Naive B cell (primary cell): ENCODE data around the gene FSTL1. TPM values are rescaled to one million over a fixed set of nuclear protein-coding genes. Genes with fewer than 3 reads are reported as not detected.

ENCODE experiments used
- ATAC-seq, 2 donors: fragments of 150-1000 bp; cut with Tn5 transposase; 2 replicates each; pipeline ENCODE4 v1.10.0; 2021; ENCODE audit warnings: low read depth in 2 of 2, mild to moderate bottlenecking in 2 of 2, moderate library complexity in 2 of 2
- DNase-seq: peaks from one replicate; pipeline ENCODE4 v3.0.0; 2022
- H3K27ac Mint-ChIP-seq, 6 donors: one replicate each; pipeline ENCODE4 v1.8.0; 2020 to 2022; ENCODE audit warnings: mild to moderate bottlenecking in 6 of 6, mixed read lengths in 6 of 6, moderate library complexity in 5 of 6, inconsistent platforms in 2 of 6
- H3K27me3 Mint-ChIP-seq, 3 donors: one replicate each; pipeline ENCODE4 v1.8.0; 2021 to 2022; ENCODE audit warnings: mixed read lengths in 3 of 3, mild to moderate bottlenecking in 1 of 3
- H3K36me3 Mint-ChIP-seq, 2 donors: one replicate each; pipeline ENCODE4 v1.8.0; 2020 to 2022; ENCODE audit warnings: mixed read lengths in 2 of 2, inconsistent platforms in 1 of 2, mild to moderate bottlenecking in 1 of 2
- H3K4me1 Mint-ChIP-seq, 3 donors: one replicate each; pipeline ENCODE4 v1.8.0; 2020 to 2022; ENCODE audit warnings: mixed read lengths in 3 of 3, inconsistent platforms in 1 of 3, mild to moderate bottlenecking in 1 of 3, moderate library complexity in 1 of 3
- H3K4me3 Mint-ChIP-seq, 8 donors: one replicate each; pipeline ENCODE4 v1.8.0; 2020 to 2022; ENCODE audit warnings: mild to moderate bottlenecking in 8 of 8, mixed read lengths in 8 of 8, moderate library complexity in 8 of 8, inconsistent platforms in 2 of 8
- H3K9me3 Mint-ChIP-seq, 7 donors: one replicate each; pipeline ENCODE4 v1.8.0; 2020 to 2022; ENCODE audit warnings: mixed read lengths in 7 of 7, mild to moderate bottlenecking in 5 of 7, inconsistent platforms in 2 of 7, moderate library complexity in 1 of 7
- polyA plus RNA-seq, 6 donors: library from polyadenylated mRNA; unstranded; fragments of 300-500 nt; fragmentation: Illumina TruSeq; gene quantifications; one replicate each; pipeline ENCODE4 v1.2.3, GENCODE V29; 2021; ENCODE audit warnings: low read depth in 6 of 6

The FSTL1 gene
- polyA plus RNA-seq, 6 donors from 2014 or later: 0.29 to 1.3 (median 0.92) TPM; not detected in 3

GRCh38 chr3:120429921-120430361 lies 20.9 kb downstream of the FSTL1 start:
- Mint-ChIP-seq H3K4me1 (no peaks in the 10 kb centered on the region), H3K4me3 (no peak overlapping the region), H3K36me3 (no peaks in the 10 kb centered on the region)

GRCh38 chr3:120428924-120429323 lies 21.9 kb downstream of the FSTL1 start:
- no peaks in the 10 kb centered on the region for H3K9me3 Mint-ChIP-seq
- H3K36me3 Mint-ChIP-seq: no peaks in the 10 kb centered on the region
- no peak overlapping the region for H3K4me3 Mint-ChIP-seq
- no peaks in the 10 kb centered on the region for H3K4me1 Mint-ChIP-seq
- no peak for DNase-seq
- H3K27me3 Mint-ChIP-seq: peaks cover 11 to 19% (median 18%) of the 10 kb centered on the region in 3 donors
- no peak overlapping the region for H3K27ac Mint-ChIP-seq
- no peak for ATAC-seq

More at GRCh38 chr3:120429921-120430361, 20.9 kb downstream of the FSTL1 start:
- H3K27ac Mint-ChIP-seq: no peak overlapping the region
- ATAC-seq (no peak), DNase-seq (no peak)
- no peaks in the 10 kb centered on the region for H3K9me3 Mint-ChIP-seq
- H3K27me3 Mint-ChIP-seq: peaks cover 12 to 19% (median 12%) of the 10 kb centered on the region in 3 donors

GRCh38 chr3:120427201-120427600 lies 23.6 kb downstream of the FSTL1 start:
- Mint-ChIP-seq H3K27me3 (peaks cover 5 to 18% (median 13%) of the 10 kb centered on the region in 3 donors), H3K27ac (peak overlapping the region in 1 of 6 donors; percentile 2), H3K36me3 (no peaks in the 10 kb centered on the region), H3K4me1 (no peaks in the 10 kb centered on the region), H3K9me3 (no peaks in the 10 kb centered on the region), H3K4me3 (no peak overlapping the region)
- DNase-seq: no peak
- ATAC-seq: no peak

GRCh38 chr3:120425572-120426250 lies 25.1 kb downstream of the FSTL1 start:
- H3K4me3 Mint-ChIP-seq: no peak overlapping the region
- H3K36me3 Mint-ChIP-seq: no peaks in the 10 kb centered on the region
- no peaks in the 10 kb centered on the region for H3K9me3 Mint-ChIP-seq
- H3K27ac Mint-ChIP-seq: peak overlapping the region in 1 of 6 donors; percentile 22
- ATAC-seq (no peak), DNase-seq (no peak)
- H3K4me1 Mint-ChIP-seq: no peaks in the 10 kb centered on the region
- H3K27me3 Mint-ChIP-seq: peaks cover 5 to 18% (median 13%) of the 10 kb centered on the region in 3 donors

- DNase-seq (no peak), ATAC-seq (no peak)
- H3K27me3 Mint-ChIP-seq: peaks cover 5 to 13% (median 13%) of the 10 kb centered on the region in 3 donors
- no peaks in the 10 kb centered on the region for H3K4me1 Mint-ChIP-seq
- no peak overlapping the region for H3K27ac Mint-ChIP-seq
- no peaks in the 10 kb centered on the region for H3K9me3 Mint-ChIP-seq
- H3K4me3 Mint-ChIP-seq: no peak overlapping the region
- H3K36me3 Mint-ChIP-seq: no peaks in the 10 kb centered on the region
Observed at GRCh38 chr3:120424976-120425570, 25.7 kb downstream of the FSTL1 start.

- Mint-ChIP-seq H3K9me3 (no peaks in the 10 kb centered on the region), H3K4me3 (no peak overlapping the region), H3K4me1 (no peaks in the 10 kb centered on the region), H3K27ac (no peak overlapping the region), H3K36me3 (no peaks in the 10 kb centered on the region), H3K27me3 (peaks cover 5 to 15% (median 9%) of the 10 kb centered on the region in 3 donors)
- no peak for DNase-seq
- ATAC-seq: no peak
Observed at GRCh38 chr3:120424506-120424905, 26.3 kb downstream of the FSTL1 start.

GRCh38 chr3:120423432-120423831 lies 27.4 kb downstream of the FSTL1 start:
- no peak overlapping the region for H3K4me3 Mint-ChIP-seq
- no peaks in the 10 kb centered on the region for H3K36me3 Mint-ChIP-seq
- ATAC-seq: no peak
- no peaks in the 10 kb centered on the region for H3K9me3 Mint-ChIP-seq
- peaks cover 9 to 22% (median 12%) of the 10 kb centered on the region in 3 donors for H3K27me3 Mint-ChIP-seq
- DNase-seq: no peak
- peaks cover 4 to 10% (median 7%) of the 10 kb centered on the region in 3 donors for H3K4me1 Mint-ChIP-seq
- no peak overlapping the region for H3K27ac Mint-ChIP-seq

- H3K4me3 Mint-ChIP-seq: no peak overlapping the region
- H3K27me3 Mint-ChIP-seq: peaks cover 3 to 22% (median 12%) of the 10 kb centered on the region in 3 donors
- H3K27ac Mint-ChIP-seq: no peak overlapping the region
- DNase-seq: no peak
- ATAC-seq: no peak
- no peaks in the 10 kb centered on the region for H3K36me3 Mint-ChIP-seq
- no peaks in the 10 kb centered on the region for H3K9me3 Mint-ChIP-seq
- H3K4me1 Mint-ChIP-seq: peaks cover 13 to 23% (median 17%) of the 10 kb centered on the region in 3 donors
Observed at GRCh38 chr3:120421926-120422325, 28.9 kb downstream of the FSTL1 start.

- Mint-ChIP-seq H3K36me3 (no peaks in the 10 kb centered on the region), H3K27ac (no peak overlapping the region)
Observed at GRCh38 chr3:120420928-120421551, 29.8 kb downstream of the FSTL1 start.

GRCh38 chr3:120420360-120420759 lies 30.4 kb downstream of the FSTL1 start:
- Mint-ChIP-seq H3K4me3 (no peak overlapping the region), H3K27ac (no peak overlapping the region)
- ATAC-seq: no peak

More at GRCh38 chr3:120420928-120421551, 29.8 kb downstream of the FSTL1 start:
- no peaks in the 10 kb centered on the region for H3K9me3 Mint-ChIP-seq
- H3K4me1 Mint-ChIP-seq: peaks cover 15 to 24% (median 20%) of the 10 kb centered on the region in 3 donors
- H3K4me3 Mint-ChIP-seq: no peak overlapping the region
- DNase-seq (no peak), ATAC-seq (no peak)
- peaks cover 3 to 22% (median 7%) of the 10 kb centered on the region in 3 donors for H3K27me3 Mint-ChIP-seq

GRCh38 chr3:120419797-120420196 lies 31.0 kb downstream of the FSTL1 start:
- no peak for DNase-seq
- no peak for ATAC-seq
- no peak overlapping the region for H3K27ac Mint-ChIP-seq

More at GRCh38 chr3:120420360-120420759, 30.4 kb downstream of the FSTL1 start:
- no peak for DNase-seq
- Mint-ChIP-seq H3K4me1 (peaks cover 15 to 24% (median 20%) of the 10 kb centered on the region in 3 donors), H3K36me3 (no peaks in the 10 kb centered on the region), H3K9me3 (no peaks in the 10 kb centered on the region), H3K27me3 (peaks cover 3 to 22% (median 7%) of the 10 kb centered on the region in 3 donors)

GRCh38 chr3:120418866-120419490 lies 31.8 kb downstream of the FSTL1 start:
- Mint-ChIP-seq H3K9me3 (no peaks in the 10 kb centered on the region), H3K27ac (peak overlapping the region in 1 of 6 donors; percentile 26), H3K4me1 (peaks cover 15 to 24% (median 20%) of the 10 kb centered on the region in 3 donors), H3K4me3 (peak overlapping the region in 2 of 8 donors; percentile 5 to 33), H3K36me3 (no peaks in the 10 kb centered on the region), H3K27me3 (peaks cover 3 to 9% (median 7%) of the 10 kb centered on the region in 3 donors)
- no peak for DNase-seq
- ATAC-seq: peak; percentile 43 to 46

More at GRCh38 chr3:120419797-120420196, 31.0 kb downstream of the FSTL1 start:
- no peaks in the 10 kb centered on the region for H3K36me3 Mint-ChIP-seq
- peaks cover 15 to 24% (median 20%) of the 10 kb centered on the region in 3 donors for H3K4me1 Mint-ChIP-seq
- H3K4me3 Mint-ChIP-seq: no peak overlapping the region
- peaks cover 3 to 18% (median 7%) of the 10 kb centered on the region in 3 donors for H3K27me3 Mint-ChIP-seq
- H3K9me3 Mint-ChIP-seq: no peaks in the 10 kb centered on the region

- peak overlapping the region in 4 of 8 donors; percentile 2 to 33 (median 9) for H3K4me3 Mint-ChIP-seq
- ATAC-seq: no peak
- no peaks in the 10 kb centered on the region for H3K9me3 Mint-ChIP-seq
- no peak for DNase-seq
- peaks cover 15 to 24% (median 20%) of the 10 kb centered on the region in 3 donors for H3K4me1 Mint-ChIP-seq
- H3K36me3 Mint-ChIP-seq: no peaks in the 10 kb centered on the region
- peaks cover 3 to 9% (median 7%) of the 10 kb centered on the region in 3 donors for H3K27me3 Mint-ChIP-seq
- H3K27ac Mint-ChIP-seq: no peak overlapping the region
Observed at GRCh38 chr3:120418446-120418845, 32.3 kb downstream of the FSTL1 start.
